GM21737 (cell line): ENCODE data around the gene FIBCD1.
"Not testable (repeated sequence)": the region's sequence is repeated elsewhere in the genome, so short reads cannot be mapped to it uniquely, and the experiment has no call there.

Experiments used
- ATAC-seq: cut with Tn5 transposase; IDR thresholded peaks from one replicate; pipeline ENCODE4 v1.9.1; 2021; ENCODE audit warnings: mild to moderate bottlenecking, moderate library complexity; ENCODE audit not compliant: unreplicated experiment

Gene FIBCD1

DNA sequence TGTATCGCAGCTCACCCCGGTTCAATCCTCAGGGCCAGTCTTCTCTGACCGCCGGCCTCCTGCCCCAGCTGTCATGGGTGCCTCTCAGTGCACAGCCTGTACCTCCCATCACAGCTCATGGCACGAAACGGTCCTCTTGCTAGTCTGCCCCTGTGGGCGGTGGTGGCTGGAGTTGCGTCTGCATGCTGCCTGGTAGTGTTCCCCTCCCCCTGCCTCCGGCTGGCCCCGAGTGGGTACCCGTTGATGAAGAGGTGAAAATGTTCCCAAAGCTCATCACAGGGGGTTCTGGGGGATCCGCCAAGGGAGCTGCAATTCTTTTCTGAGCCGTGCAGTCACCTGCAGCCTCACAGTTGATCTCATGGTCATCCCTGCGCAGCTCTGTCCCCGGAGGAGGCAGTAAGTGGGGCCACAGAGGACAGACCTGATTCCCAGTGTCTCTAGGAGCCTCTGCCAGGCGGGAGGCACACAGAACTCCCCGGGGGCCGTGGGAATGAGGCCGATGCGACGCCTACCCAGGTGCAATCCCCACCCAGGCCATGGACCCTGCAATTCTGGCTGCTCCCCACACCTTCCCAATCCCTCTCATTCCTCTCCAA lies 34.7 kb upstream of the FIBCD1 start:
- ATAC-seq, result no peak

DNA sequence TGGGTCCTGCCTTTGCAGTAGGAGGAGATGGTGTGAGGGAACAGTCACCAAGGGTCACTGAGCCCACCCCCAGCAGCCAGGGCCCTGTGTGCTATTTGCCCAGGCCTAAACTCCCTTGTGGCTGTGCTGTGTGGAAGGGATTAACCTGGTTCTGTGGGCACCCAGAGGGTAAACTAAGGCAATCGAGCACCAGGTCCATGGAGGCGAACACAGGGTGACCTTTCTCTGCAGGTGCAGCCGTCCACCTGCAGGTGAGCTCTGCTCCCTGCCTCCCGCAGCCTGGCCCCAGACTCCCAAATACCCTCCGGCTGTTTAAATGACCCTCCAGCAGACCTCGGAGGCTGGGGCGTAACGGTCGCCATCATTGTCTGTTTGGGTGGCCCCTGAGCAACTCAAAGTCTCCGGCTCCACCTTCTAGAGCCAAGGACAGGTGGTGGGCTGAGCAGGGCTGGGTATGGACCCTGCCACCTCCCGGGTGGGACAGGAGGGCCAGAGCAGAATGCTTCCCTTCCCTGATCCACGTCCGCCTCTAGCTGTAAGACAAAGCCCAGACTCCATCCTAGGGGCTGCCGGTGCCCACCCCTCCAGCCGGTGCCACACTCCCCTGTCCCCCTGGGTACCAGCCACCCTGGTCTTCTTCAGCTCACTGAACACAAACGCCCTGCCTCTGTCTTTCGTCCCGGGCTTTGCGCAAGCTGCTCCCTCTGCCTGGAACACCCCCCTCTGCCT lies 34.1 kb upstream of the FIBCD1 start:
- ATAC-seq, result no peak

GRCh38 chr9:130972277-130972956 lies 33.4 kb upstream of the FIBCD1 start:
- ATAC-seq, result no peak

- ATAC-seq, result no peak
These were observed 32.3 kb upstream of the FIBCD1 start for GRCh38 chr9:130971294-130971849.

DNA sequence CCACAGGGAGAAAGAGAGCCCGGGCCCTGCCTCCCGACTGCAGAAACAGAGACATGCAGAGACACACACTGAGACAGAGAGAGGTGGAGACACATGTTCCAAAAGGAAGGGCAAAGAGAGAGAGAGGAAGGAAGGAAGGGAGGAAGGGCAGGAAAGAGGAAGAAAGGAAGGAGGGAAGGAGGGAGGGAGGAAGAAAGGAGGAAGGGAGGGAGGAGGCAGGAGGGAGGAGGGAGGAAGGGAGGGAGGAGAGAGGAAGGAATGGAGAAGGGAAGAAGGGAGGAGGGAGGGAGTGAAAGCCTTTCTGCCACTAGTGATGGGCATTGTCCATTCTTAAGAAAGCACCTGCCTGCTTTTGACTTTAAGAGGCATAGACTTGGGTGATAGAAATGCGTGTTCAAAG lies 31.8 kb upstream of the FIBCD1 start:
- no peak for ATAC-seq

DNA sequence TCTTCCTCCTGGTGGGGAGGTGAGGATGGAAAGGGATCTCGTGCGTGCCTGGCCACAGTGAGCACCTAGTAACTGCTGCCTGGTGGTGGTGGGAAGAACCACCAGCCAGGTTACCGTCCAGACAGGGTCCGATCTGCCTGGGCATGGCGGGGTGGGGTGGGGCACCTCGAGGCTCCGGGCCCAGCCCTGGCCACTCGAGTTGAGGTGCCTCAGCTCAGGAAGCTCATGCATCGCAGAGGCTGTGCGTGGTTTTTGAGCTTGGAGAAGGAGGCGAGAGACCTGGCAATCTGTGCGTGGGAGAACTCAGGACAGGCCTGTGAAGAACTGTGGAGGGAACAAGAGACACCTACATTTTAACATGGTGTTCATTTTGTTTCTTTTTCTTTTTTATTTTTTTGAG lies 31.0 kb upstream of the FIBCD1 start:
- ATAC-seq, result no peak

DNA sequence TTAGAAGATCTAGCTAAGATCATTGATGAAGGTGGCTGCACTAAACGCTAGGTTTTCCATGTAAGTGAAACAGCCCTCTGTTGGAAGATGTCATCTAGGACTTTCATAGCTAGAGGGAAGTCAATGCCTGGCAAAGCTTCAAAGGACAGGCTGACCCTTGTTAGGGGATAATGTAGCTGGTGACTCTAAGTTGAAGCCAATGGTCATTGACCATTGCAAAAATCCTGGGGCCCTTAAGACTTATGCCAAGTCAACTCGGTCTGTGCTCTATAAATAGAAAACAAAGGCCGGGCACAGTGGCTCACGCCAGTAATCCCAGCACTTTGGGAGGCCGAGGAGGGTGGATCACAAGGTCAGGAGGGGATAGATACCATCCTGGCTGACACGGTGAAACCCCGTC lies 26.6 kb upstream of the FIBCD1 start:
- no peak for ATAC-seq

- no peak for ATAC-seq
These were observed 24.9 kb upstream of the FIBCD1 start for GRCh38 chr9:130963916-130964315.

- ATAC-seq, result no peak
These were observed 24.4 kb upstream of the FIBCD1 start for GRCh38 chr9:130963337-130963908.

- no peak for ATAC-seq
These were observed 23.6 kb upstream of the FIBCD1 start for GRCh38 chr9:130962418-130963316.

DNA sequence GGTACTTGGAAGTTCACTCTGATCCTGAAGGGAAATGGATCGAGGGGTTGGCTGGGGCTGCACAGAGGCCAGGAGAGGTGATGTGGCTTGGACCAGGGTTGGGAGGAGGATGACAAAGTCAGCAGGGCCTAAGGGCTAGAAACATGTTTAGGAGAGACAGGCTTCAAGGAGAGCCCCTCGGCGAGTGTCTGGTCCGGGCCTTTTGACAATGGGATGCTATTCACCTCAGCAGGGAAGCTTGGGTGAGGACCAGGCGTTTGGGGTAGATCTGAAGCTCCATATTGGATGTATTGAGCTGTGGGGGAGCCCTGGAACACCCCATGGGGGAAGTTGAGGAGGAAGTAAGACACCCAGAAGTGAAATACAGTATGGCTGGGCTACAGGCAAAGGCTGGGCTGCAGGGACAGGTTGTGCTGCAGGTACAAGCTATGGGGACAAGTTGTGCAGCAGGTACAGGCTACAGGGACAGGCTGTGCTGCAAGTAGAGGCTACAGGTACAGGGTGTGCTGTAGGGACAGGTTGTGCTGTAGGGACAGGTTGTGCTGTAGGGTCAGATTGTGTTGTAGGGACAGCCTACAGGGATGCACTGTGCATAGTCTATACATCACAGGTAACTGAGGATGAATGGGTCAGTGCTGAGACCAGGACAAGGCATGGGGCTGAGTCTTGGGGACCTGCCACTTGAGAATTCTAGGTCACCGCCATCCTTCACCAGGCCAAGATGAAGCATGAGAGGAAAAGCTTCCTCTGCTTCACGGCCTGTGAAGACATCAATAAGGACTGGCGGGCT lies 22.7 kb upstream of the FIBCD1 start:
- ATAC-seq, result no peak

GRCh38 chr9:130960522-130961378 lies 21.7 kb upstream of the FIBCD1 start:
- ATAC-seq, result no peak

- no peak for ATAC-seq
These were observed 20.8 kb upstream of the FIBCD1 start for GRCh38 chr9:130959809-130960334.

DNA sequence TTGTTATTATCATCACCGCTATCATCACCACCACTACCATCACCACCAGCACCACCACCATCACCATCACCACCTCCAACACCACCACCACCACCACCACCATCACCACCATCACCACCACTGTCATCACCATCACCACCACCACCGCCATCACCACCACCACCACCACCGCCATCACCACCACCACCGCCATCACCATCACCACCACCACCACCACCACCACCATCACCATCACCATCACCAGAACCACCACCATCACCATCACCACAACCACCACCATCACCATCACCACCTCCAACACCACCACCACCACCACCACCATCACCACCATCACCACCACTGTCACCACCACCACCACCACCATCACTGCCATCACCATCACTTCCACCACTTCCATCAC lies 19.5 kb upstream of the FIBCD1 start:
- ATAC-seq, result not testable (repeated sequence)

DNA sequence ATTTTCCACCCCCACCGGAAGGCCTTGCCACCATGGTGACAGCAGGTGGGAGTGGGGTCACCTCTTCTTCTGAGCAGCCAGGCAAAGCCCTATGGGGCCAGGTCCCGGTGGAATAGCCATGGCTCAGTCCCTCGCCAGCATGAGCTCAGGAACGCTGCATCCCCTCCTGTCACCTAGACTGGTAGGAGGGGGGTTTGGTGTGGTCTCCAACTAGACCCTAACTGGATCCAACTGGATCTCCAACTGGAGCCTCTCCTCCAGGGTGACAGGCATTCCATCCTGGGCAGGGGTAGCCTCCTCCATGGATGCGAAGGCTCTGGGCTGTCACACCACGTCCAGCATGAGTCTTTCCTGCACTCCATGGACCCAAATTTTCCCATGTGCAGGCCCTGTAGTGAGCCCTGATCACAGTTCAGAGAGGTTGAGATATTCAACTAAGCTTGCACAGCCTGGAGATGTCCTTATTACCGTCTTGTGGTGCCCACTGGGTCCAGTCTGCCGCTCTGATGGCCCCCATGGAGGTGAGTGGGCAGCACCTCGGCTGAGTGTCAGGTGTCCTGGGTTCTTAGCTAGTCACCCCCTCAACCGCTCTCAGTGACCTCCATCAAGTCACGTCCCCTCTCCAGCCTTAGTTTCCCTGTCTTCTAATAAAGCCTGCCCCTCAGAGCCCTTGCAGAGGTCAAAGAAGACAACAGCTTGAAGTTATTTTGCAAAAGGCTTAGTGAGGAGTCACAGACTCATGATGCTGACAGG lies 18.6 kb upstream of the FIBCD1 start:
- ATAC-seq, result no peak

DNA sequence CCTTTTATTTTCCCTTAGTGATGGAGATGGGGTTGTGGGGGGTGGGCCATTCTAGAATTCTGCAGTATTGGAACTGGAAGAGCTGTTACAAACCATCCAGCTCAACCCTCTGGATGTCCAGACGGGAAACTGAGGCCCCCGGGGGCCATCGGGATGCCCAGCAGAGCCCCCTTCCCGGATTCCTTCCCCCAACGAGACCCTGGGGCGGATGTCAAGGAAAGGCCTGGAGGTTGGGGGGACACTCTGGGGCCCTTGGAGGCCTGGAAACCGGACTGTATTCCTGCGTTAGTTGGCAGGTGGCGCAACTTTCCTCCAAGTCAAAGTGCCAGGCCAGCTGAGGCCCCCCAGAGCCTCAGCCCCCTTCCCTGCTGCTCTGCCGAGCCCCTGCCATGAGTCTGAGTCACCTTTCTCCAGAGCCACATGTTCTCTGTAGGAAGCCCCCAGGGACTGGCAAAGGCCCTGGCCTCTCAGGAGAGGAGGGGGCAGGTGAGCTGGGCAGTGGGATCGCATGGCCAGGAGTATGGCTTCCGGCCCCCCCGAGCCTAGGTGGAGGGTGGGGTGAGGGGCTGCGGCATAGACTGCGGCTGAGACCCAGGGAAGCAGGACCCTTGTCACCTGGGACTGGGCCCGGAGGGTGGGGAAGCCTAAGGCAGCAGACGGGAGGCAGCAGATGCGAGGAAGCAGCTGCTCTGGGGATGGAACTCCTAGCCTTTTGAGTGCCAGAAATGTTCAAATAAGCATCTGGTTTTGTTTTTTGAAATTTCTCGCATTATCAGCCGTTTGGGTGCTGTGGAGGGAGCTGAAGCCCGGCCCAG lies 17.8 kb upstream of the FIBCD1 start:
- no peak for ATAC-seq
